ENCODE measurements around the gene PITPNM1.
A peak's percentile ranks its signal among the peaks of the same experiment; 100 is the strongest.
"Not testable (repeated sequence)": the region's sequence is repeated elsewhere in the genome, so short reads cannot be mapped to it uniquely, and the experiment has no call there.

Gene PITPNM1

DNA sequence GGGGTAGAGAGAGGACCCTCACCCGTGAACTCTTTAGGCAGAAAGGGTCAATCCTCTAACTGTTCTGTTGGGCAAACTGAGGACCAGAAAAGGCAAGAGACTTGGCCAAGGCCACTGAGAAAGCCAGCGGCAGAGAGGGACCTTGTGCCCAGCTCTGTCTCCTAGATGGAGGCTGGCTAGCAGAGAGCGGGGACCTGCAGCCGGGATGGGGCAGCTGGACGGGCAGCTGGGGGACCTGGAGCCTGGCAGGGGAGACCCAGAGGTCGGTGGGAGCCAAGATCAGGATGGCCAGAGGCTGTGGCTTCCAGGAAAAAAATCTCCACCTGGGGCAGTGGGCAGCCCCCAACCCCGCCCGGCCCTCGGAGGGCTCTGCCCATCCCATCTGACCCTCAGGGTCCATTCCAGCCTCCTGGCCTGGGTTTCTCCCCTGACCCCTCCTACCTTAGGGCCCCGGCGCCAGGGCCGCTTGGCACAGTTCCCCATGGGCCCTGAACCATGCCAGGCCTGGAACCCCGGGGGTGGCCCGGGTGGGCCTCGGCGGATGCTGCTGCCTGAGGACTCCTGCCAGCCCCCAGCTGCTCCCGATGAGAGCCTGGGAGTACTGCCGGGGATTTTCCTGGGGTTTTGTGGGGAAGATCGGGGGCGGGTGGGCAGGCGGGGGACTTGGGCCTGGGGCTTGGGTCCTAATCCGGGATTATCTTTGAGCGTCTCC is 17.8 kb upstream of the PITPNM1 start, which contains the start of gene CABP2:
CABP2 (minus strand) TSS at position 603 of the 712 bp plus-strand sequence; CDS start at position 483, 120 bp downstream.
- DNase-seq: no peak

DNA sequence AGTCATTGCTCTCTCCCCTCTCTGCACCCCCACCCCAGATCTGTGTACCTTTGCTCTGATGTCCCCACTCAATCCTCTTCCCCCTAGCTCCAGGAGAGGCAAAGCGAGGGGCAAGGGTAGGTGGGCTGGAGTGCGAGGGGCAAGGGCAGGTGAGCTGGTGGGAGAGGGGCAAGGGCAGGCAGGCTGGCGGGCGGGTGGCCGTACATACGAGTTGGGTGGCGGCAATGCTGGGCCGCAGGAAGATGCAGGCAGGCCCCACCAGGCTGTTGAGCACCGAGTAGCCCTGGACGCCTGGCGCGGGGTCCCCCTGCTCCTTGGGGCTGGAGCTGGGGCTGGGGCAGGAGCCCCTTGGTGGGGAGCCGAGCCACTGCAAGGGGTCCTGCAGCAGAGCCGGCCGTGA is 17.2 kb upstream of the PITPNM1 start:
- DNase-seq: no peak

DNA sequence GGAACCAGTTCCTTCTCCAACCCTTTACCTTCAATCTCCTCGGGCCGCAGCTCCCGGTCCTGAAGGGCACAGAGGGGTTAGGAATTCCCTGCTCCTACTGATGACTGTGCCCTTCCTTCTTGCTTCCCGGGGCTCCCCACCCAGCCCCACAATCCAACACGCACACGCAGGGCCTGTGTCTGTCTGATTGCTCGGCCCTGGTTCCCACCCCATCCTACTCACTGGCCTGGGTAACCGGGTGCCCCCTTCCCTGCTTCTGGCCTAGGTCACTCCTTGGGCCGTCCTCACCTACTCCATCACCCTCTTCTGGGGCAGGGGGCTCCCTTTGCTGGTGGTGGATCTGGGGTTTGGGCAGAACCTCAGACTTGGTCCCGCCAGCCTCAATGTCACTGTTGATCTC is 16.8 kb upstream of the PITPNM1 start:
- DNase-seq: no peak

DNA sequence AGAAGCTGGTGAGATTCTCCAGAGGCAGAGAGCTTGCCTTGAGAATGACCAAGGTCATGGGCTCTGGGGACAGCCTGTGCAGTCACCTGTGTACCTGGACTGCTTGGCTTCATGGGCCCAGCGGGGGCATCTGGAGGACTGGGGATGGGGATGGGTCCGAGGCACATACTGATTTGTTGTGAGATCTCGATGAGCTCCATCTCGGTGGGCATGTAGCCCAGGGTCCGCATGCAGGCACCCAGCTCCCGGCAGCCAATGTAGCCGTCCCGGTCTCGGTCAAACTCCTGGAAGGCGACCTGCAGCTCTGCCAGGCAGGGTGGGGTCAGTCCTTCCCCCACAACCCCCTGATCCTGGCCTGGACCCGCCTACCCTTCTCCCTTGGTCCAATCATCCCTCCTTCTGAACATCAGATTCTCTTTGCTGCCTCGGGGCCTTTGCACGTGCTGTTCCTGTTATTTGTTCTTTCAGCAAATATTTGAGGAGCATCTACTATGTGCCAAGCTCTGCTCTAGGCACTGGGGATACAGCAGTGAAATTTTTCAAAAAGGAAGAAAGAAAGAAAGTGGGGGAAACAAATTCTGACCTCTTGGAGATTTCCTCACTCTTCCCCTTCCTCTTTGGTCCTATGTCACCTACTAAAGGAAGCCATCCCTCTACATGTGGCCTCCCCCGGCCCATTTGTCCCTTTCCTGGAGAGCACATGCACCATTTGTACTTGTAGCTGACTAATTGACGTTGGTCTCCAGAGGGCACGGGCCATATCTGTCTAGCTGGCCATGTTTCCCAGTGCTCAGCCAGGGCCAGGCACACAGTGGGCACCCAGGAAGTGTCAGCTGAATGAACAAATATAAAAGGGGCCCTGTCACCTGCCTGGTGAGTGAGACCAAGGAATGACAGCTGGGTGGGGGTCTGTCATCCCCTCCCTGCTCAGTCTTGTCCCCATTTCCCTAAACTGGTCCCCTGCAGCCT is 16.0 kb upstream of the PITPNM1 start:
- no peak for DNase-seq

DNA sequence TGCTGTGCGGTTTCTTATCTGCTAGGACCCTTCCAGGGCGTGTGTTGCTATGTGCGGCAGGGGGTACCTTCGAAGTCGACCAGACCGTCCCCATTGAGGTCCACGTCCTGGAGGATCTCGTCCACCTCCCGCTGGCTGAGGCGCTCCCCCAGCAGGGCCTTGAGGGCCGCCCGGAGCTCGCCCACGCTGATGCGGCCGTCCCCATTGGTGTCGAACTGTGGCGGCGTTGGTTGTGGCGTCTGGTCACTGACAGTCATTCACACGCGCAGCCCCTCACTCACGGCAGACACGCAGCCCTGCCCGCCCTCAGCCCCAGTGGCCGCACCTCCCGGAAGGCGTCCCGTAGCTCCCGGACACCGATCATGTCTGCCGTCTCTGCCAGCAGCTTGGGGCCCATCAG is 14.6 kb upstream of the PITPNM1 start:
- no peak for DNase-seq

DNA sequence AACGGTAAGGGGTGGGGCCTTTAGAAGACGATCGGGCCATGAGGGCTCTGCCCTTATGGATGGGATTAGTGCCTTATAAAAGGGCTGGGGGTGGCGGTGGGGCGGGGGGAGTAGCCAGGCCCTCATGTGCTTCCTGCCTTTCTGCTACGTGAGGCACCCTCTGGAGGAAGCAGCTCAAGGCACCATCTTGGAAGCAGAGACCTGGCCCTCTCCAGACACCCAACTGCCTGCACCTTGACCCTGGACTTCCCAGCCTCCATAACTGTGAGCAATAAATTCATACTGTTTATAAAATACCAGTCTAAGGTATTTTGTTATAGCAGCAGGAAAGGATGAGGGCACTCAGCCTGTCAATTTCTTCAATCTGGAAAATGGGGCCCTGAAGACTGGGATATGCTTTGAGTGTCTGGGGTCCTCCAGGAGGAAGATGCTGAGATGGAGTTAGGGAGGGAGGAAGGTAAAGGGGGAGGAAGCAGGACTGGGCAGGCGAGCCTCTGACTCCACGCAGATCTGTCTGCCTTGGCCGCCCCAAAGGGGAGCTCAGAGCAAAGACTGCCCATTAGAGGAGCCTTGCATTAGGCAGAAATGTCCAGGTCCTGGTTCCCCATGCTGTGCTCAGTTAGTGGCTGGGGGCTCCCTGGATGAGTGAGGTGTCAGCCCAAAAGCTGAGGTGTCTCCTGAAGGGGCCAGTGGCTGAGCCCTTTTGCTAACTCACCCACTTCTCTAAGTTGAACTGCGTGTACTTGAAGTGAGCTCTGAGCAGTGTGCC is 12.8 kb upstream of the PITPNM1 start:
- DNase-seq: no peak

DNA sequence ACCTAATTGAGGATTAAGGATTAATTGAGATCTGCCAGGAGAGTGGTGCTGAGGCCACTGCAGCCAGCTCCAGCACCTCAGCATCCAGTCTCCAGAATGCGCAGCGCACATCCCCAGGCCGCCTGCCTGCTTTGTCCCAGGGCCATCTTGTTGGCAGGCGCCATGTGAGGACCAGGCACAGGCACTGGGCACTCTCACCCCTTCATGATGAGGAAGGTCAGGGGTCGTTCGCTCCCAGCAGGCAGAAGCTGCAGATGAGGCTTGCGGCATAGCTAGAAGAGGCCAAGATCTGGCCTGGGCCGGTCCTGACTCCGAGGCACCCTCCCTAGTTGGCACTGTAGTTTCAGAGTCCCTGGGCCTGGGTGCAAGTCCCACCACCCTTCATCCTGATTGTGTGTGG is 11.6 kb upstream of the PITPNM1 start:
- no peak for DNase-seq

DNA sequence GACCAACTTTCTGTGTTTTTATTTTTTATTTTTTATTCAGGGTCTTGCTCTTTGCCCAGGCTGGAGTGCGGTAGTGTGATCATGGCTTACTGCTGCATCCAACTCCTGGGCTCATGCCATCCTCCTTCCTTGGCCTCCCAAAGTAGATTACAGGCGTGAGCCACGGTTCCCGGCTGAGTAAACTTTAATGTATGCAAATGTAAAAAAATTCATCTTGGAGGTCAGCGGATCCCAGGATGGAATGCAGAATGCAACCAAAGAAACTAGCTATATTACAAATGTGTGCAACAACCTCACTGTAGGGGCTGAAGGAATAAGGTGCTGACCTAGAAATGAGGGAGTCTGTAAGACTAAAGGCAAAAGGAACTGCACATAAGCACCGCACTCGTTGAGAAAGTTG is 9.0 kb upstream of the PITPNM1 start:
- DNase-seq: no peak

DNA sequence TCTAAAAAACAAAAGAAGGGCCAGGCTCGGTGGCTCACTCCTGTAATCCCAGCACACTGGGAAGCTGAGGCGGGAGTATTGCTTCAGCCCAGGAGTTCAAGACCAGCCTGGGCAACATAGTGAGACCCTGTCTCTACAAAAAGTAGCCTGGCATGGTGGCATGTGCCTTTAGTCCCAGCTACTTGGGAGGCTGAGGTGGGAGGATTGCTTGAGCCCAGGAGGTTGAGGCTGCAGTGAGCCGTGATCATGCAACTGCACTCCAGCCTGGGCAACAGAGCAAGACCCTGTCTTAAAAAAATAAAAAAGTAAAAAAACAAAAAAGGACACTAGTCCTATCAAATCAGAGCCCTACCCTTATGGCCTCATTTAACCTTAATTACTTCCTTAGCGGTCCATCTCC is 6.4 kb upstream of the PITPNM1 start:
- DNase-seq: not testable (repeated sequence)

DNA sequence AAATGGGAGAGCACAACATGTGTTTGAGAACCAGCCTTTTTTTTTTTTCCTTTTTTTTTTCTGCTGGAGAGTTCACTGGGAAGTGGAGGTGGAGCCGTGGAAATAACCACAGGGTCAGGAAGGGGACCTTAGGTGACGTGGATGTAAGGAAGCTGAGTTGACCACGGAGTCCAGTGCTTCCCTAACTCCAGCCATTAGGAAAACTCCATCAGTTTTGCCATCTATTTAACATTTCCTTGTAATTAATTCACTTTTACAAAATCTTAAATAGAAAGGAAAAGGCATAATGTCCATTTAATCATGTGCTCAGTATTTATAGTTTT is 4.8 kb upstream of the PITPNM1 start:
- no peak for DNase-seq

DNA sequence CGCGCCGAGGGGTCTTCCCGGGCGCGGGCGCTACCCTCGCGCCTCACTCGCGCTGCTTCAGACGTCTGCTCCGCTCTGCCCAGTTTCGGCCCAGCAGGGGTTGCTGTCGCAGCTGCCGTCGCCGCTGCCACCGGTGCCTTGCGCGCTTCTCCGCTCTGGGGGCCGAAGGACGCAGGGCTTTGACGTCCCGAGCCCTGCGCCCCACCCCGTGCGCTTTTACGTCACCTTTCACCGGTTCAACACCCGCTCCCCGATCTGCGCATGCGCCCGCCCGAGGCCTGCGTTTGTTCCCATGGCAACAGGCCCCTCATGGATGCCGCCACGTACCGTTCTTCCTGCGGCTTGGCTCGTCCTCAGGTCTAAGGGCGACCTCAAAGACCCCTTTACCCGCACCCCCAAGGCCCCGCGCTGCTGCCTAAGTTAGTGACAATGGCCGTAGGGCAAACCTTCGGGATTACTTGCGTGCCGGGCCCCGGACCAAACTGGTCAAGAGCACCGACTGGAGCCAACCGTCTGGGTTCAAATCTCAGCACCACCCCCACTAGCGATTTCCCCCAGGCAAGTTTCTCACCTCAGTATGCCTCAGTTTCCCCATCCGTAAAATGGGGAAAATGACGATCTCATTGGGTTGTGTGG is 3.4 kb upstream of the PITPNM1 start:
- peak; percentile 95 for DNase-seq

DNA sequence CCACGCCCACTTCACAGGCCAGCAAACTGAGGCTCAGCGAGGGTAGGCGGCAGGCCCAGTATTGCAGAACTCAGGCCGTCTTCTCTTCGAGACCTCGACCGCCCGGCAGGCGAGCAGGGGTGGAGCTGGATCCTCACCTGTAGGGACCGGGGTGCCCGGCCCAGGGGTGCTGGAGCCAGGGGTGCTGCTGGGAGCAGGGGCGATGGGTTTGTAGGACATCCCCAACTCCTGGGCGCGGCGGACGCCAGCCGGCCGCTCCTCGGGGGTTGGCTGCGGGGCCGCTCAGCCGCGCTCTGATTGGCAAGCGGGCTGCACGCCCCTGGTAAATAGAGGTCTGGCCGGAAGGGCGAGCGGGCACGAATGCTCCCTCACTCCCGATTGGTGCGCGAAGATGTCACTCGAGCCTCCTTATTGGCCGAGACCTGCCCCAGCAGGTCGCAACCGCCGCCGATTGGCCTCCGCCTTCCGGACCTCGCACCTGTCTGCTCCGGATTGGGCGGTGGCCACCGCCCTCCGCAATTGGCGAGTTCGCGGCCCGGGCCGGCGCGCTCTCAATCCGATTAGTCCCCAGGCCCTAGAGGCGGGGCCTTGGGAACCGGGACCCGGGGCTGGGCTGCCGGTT is 2.8 kb upstream of the PITPNM1 start, which contains the start of gene CDK2AP2:
CDK2AP2 (minus strand) TSS at position 299 of the 622 bp plus-strand sequence; CDS start at position 219, 80 bp downstream.
- DNase-seq: peak; percentile 98

DNA sequence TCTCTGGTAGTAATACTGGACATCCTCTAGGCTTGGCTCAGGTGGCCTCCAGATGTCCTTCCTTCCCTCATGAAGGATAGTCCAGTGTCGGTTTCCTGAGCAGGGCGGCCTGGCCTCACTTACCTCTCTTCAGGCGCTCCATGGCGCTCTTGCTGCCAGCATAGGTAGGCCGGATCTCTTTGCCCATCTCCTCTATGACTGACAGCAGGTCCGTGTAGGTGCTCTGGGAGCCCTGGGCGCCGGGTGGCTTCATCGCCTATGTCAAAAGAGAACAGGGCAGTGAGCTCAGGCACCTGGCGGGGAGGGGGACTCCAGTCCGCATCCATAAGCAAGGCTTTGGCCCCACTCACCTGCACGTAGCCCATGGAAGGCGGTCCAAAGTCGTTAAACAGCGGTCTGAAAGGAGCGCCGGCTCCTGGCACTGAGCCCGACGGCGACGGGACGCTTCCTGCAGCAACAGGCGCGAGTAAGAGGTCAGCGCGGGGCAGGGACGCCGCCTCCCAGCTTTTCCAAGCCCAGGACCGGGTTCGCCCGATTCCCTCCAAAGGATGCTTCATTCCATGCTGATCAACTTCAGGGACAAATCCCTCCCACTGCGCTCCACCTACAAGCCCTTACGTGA is 2.2 kb upstream of the PITPNM1 start:
- no peak for DNase-seq

DNA sequence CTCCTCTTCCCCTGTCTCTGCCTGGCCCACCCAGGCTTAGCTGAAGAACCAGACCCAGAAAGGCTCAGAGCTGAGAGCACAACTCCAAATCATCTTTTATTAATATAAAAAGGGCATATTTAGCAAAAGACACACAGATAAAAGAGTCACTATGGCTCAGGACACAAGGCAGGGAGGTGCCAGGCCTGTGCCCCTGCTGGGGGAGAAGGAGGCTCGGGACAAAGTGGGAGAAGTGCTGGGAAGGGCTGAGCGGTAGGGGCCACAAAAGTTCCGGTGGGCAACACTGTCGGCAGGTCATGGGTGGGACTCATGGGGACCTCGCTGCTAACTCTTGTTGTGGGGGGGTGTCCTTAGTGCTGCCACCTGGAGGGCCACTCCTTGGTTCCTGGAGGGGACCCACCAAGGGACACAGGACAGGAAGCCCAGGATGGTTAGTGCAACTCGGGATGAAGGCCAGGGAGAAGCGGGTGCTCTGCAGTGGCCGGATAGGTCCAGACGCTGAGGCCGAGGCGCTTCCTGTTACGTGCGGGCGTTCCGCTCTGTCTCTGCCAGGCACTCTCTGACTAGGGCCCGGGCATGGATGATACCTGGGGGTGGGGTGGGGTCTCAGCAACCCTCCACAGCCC is 1.4 kb upstream of the PITPNM1 start:
- DNase-seq: no peak

DNA sequence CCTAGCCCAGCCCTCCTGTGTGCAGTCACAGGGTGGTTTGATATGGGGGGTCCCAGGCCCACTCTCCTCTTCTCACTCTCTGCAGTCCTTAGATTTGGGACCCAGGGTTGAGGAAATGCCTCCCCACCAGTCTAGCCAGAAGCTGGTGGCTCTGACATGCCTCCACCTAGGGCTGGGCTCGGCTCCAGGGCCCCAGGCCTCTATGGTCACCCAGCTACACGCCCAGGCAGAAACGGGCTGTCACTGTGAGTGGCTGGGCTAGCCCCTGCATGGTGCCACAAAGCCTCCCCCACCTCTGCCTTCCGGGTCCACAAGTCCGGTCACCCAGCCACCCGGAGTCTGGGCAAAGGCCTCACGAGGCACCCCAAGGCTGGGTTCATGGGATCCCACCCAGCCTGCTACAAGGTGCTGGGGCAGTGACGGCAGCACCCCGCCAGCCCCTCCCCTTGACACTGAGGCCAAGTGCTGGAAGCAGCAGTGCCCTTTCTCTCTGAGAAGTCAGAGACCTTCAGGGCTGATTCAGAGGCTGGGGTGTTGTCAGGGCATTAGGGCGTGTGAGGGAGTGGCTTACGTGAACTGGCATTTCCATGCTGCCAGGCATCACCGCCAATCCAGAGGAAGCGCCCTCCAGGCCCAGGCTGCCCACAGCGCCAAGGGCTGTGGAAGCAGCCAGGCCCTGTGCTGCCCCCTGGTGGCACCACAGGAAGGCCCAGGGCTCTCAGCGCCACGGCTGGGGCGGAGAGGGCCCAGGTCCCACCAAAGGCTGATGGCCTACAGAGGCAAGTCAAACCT is 638 bp upstream of the PITPNM1 start:
- peak; percentile 66 for DNase-seq

DNA sequence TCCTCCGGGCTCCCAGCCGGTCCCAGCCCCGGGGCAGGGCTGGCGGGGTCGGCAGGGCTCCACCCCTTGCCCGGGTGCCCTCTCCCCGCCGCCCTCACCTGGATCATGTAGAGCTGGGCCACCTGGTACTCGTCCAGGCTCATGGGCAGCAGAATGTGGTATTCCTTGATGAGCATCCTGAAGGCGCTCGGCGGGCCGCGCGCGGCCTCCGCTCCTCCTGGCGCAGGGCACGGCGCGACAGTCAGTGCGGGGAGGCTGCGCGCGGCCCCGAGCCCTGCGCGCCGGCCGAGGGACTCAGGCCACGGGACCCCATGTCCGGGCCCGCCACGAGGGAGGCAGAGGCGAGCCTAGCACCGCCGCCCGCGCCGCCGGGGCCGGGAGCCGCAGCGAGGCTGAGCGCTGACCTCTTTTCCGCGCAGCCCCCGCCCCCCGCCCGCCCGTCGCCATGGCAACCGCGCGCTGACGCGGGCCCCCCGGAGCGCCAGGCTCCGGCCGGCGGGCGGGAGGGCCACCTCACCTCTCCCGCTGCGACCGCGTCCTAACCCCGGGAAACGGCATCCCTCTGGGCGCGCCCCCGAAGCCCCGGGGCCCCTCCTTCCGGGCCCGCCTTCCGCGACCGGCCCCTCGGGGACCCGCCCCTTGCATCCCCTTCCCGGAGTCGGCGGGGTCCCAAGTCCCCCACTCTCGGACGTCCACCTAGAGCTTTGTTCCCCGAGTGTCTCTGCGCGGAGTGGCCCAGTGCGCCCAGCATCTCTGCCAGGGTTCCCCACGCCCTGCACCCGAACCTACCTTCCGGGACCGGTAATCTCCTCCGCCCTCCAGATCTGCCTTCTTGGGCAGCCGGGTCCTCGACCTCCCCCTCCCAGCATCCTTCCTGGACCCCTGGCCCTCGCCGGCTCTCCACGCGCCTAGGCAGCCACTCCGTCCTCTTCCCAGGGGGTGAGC is 886 bp downstream of the PITPNM1 start:
- DNase-seq: peak; percentile 16

DNA sequence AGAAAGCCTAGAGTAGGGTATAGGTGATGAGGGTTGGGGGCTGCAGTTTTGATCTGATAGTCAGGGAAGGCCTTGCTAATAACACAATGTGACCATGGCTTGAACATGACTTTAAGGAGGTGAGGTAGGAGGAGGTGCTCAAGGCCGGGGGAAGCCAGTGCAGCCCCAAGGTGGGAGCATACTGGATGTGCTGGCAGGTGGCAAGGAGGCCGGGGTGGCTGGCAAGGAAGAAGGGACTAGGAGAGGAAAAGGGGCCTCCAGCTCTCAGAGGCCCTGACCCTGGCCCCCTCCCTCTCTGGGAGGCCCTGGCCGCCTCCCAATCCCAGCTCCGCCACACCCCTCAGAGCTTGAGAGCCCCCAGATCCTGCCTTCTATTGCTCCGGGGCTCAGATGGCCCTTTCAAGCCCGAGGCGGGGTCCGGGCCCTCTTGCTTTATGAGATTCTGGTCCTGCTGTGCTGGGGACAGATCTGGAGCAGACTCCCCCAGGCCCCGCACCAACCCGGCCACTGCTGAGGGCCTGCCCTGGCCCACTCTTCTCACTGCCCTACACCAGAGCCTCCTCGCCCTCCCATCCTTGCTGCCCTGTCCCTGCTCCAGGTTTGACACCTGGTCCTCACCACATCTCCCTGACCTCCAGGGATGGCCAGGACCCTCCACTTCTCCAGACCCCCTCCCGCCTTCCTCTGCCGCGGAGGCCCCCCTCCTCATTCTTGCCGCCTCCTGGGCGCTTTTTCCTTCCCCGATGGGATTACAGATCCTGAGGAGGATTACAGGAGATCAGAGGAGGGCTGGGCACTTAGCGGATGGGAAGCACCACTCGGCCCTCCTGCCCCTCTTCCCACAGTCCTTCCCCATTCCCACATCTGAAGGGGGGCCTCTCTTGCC is 1.8 kb downstream of the PITPNM1 start:
- DNase-seq: no peak

DNA sequence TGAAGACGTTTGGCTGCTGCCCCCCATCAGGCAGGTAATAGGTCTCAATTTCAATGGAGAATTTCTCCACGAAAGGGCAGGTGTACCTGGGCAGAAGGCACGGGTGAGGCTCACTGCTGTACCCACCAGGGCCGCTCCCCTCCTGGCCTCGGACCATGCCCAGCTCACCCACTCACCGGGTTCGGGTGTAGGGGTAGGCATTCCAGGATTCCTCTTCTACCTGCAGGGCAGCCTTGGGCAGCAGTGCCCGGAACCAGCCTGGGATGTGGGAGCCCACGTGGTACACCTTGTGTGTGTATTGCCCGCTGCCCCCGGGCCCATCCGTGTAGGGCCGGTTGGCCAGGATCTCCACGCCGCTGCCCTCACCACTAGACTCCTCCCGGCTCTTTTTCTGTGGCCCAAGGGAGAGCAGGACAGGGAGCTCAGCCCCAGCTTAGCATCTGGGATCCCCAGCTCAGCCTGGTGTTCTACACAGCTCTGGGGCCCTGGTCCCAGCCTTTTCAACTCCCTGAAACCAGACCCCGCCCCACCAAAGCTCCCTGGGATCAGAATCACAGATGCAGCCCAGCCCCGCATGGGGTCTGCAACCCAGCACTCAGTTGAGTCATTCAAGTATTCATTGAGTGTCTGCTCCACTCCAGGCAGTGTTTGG is 2.7 kb downstream of the PITPNM1 start:
- DNase-seq: no peak

Data from NCI-H526 treated with DMSO at 0.1 percent for 48 hours (cell line).